Heart right ventricle (tissue), 16 donors: ENCODE results near the gene BMP3. TPM values are rescaled to one million over a fixed set of nuclear protein-coding genes. Genes with fewer than 3 reads are reported as not detected.

Source experiments
- ATAC-seq, 8 donors: fragments of 200-7000 bp; cut with Tn5 transposase; one replicate each; pipeline ENCODE4 v1.9.1; 2020; ENCODE audit warnings: mild to moderate bottlenecking in 8 of 8, moderate library complexity in 8 of 8, moderate number of reproducible peaks in 1 of 8
- DNase-seq, 2 donors: peaks; one replicate each; pipeline ENCODE4 v3.0.0-alpha.2; 2020
- H3K27ac ChIP-seq, 10 donors: fragments of 200-600 bp; sonication (generic) in 2 of 10; one replicate each; pipeline versions ENCODE4 v1.5.0 to v1.8.0; 2020 to 2022; ENCODE audit warnings: mild to moderate bottlenecking in 3 of 10
- H3K27me3 ChIP-seq, 7 donors: fragments of 200-600 bp; one replicate each; pipeline ENCODE4 v1.8.0; 2021 to 2022; ENCODE audit warnings: mild to moderate bottlenecking in 2 of 7
- H3K36me3 ChIP-seq, 9 donors: fragments of 200-600 bp; sonication (generic) in 1 of 9; one replicate each; pipeline versions ENCODE4 v1.5.0 to v1.8.0; 2020 to 2022; ENCODE audit warnings: mild to moderate bottlenecking in 2 of 9
- H3K4me1 ChIP-seq, 9 donors: fragments of 200-600 bp; sonication (generic) in 1 of 9; one replicate each; pipeline versions ENCODE4 v1.5.0 to v1.8.0; 2020 to 2022; ENCODE audit warnings: mild to moderate bottlenecking in 4 of 9
- H3K4me3 ChIP-seq, 10 donors: fragments of 200-600 bp; sonication (generic) in 2 of 10; one replicate each; pipeline versions ENCODE4 v1.5.0 to v1.8.0; 2020 to 2022; ENCODE audit warnings: mild to moderate bottlenecking in 7 of 10, moderate library complexity in 2 of 10
- H3K9me3 ChIP-seq, 11 donors: fragments of 200-600 bp in 10 of 11; sonication (generic) in 2 of 11; one replicate each; pipeline versions ENCODE4 v1.5.0 to v1.8.0; 2013 to 2022; ENCODE audit warnings: mild to moderate bottlenecking in 2 of 11, control low read depth in 1 of 11, moderate library complexity in 1 of 11
- WGBS, 2 donors: extraction: QIAGEN DNeasy Blood & Tissue Kit; methylation state at CpG; one replicate each; pipeline ENCODE4 v1.1.7; 2013; ENCODE audit warnings: inconsistent platforms in 1 of 2; 5-methylcytosine and 5-hydroxymethylcytosine counted together
- intact Hi-C, 10 donors: fragments of 100-400 bp; cut with DNase I; formaldehyde crosslinking; loops; one replicate each; pipeline versions ENCODE4 v1.11.1 to v1.14.2; 2022
- polyA plus RNA-seq, 2 donors: library from polyadenylated mRNA; stranded (reverse); fragments of 200-250 nt; gene quantifications; one replicate each; pipeline ENCODE4 v1.2.3, GENCODE V29; 2013
- total RNA-seq, 10 donors: library from RNA; stranded (reverse); fragmentation: NEBNext Ultra II Directional in 3 of 10; extraction: Animal tissue kit (Norgen Biotek cat#: 25700) in 3 of 10; gene quantifications; one replicate each; pipeline versions ENCODE4 v1.2.1 to v1.2.4, GENCODE V29; 2021 to 2023
- TF ChIP-seq, protein P1 (sequence below), 9 donors: fragments of 200-600 bp; sonication (generic) in 2 of 9; IDR thresholded peaks; one replicate each; pipeline versions ENCODE4 v1.5.0 to v1.8.0; 2021 to 2022; ENCODE audit warnings: antibody characterized with exemption in 9 of 9, mild to moderate bottlenecking in 5 of 9, moderate library complexity in 1 of 9
- donor health status: Arrhythmogenic right ventricular cardiomyopathy.
- donor health status: ischemic (EF 13 %, LVEDD 7.1; RV severe dilation, severe dysfunction).
- donor health status: healthy with polysubstance abuse.
- donor health status: DM: no; HTN: yes; CAD: no.
- donor health status: DM: no; HTN: no; CAD: no.
- donor health status: ischemic (EF 25% LVEDD 6.9; RV normal size, moderate dysfunction).
- donor health status: ischemic (EF 25% LVEDD 5.7; RV mildly dilated, moderate dysfunction).
- donor health status: healthy.
- donor health status: DM: yes; HTN: yes; CAD: no.
- donor health status: Ischemic cardiomyopathy.
- donor health status: ischemic (EF 35%, LVEDD 5.7; RV mildly dilated, moderate dysfunction).
- donor health status: nonischemic (EF 11% LVEDD 7.7; RV severe dilation, severe dysfunction).
- donor health status: DM: yes; HTN: yes; CAD: no.
- donor health status: PGD.
- donor health status: ischemic (EF 29% LVEDD 5.4; RV normal size, mild dysfunction).
- donor health status: nonischemic (EF 23%, LVEDD 6.1; RV moderate dilation, normal function).

BMP3 gene
- total and polyA plus RNA-seq, 12 donors = 0.12 TPM; not detected in 11

- H3K36me3 ChIP-seq = no peaks in the 10 kb centered on the region
Observed at GRCh38 chr4:81096566-81096965, 66.1 kb downstream of the BMP3 start.

GRCh38 chr4:81102107-81102506 lies 71.6 kb downstream of the BMP3 start:
- Histone ChIP-seq H3K27ac (no peak overlapping the region), H3K4me1 (no peaks in the 10 kb centered on the region), H3K36me3 (no peaks in the 10 kb centered on the region), H3K27me3 (no peaks in the 10 kb centered on the region), H3K4me3 (no peak overlapping the region), H3K9me3 (peaks cover 0 to 11% (median 0%) of the 10 kb centered on the region in 11 donors)
- intact Hi-C loops = no loop called here
- ATAC-seq (no peak), DNase-seq (no peak)
- TF ChIP-seq, protein P1, sequence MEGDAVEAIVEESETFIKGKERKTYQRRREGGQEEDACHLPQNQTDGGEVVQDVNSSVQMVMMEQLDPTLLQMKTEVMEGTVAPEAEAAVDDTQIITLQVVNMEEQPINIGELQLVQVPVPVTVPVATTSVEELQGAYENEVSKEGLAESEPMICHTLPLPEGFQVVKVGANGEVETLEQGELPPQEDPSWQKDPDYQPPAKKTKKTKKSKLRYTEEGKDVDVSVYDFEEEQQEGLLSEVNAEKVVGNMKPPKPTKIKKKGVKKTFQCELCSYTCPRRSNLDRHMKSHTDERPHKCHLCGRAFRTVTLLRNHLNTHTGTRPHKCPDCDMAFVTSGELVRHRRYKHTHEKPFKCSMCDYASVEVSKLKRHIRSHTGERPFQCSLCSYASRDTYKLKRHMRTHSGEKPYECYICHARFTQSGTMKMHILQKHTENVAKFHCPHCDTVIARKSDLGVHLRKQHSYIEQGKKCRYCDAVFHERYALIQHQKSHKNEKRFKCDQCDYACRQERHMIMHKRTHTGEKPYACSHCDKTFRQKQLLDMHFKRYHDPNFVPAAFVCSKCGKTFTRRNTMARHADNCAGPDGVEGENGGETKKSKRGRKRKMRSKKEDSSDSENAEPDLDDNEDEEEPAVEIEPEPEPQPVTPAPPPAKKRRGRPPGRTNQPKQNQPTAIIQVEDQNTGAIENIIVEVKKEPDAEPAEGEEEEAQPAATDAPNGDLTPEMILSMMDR (IDR thresholded peaks at IDR 0.05) = no peak

More at GRCh38 chr4:81096566-81096965, 66.1 kb downstream of the BMP3 start:
- WGBS, 2 donors = 83 to 87% methylated on average over 1 of the region's 1 CpG
- DNase-seq (no peak), ATAC-seq (no peak)
- H3K27me3 ChIP-seq = no peaks in the 10 kb centered on the region
- H3K9me3 ChIP-seq = peaks cover 0 to 17% (median 0%) of the 10 kb centered on the region in 11 donors
- TF ChIP-seq, protein P1 (IDR thresholded peaks at IDR 0.05) = no peak
- H3K27ac ChIP-seq = no peak overlapping the region
- peaks cover 0 to 3% (median 0%) of the 10 kb centered on the region in 9 donors for H3K4me1 ChIP-seq
- intact Hi-C loops = no loop called here
- no peak overlapping the region for H3K4me3 ChIP-seq

GRCh38 chr4:81106150-81106549 lies 75.6 kb downstream of the BMP3 start:
- no peaks in the 10 kb centered on the region for H3K9me3 ChIP-seq
- H3K27me3 ChIP-seq = no peaks in the 10 kb centered on the region
- 77 to 78% methylated on average over 4 of the region's 4 CpGs for WGBS, 2 donors
- DNase-seq = no peak
- ATAC-seq = no peak
- no peak overlapping the region for H3K4me3 ChIP-seq
- H3K36me3 ChIP-seq = no peaks in the 10 kb centered on the region
- intact Hi-C loops = no loop called here
- TF ChIP-seq, protein P1 (IDR thresholded peaks at IDR 0.05) = no peak
- no peaks in the 10 kb centered on the region for H3K4me1 ChIP-seq
- H3K27ac ChIP-seq = no peak overlapping the region

Other genes with a start within 250 kb of the BMP3 start
- gene PRKG2, start 184.5 kb downstream of the BMP3 start, total RNA-seq = under 1 TPM in 3 of 10 donors, not detected in 7; 0.17 to 0.51 (median 0.20) TPM
- not detected for gene PRKG2, start 184.5 kb downstream of the BMP3 start, polyA plus RNA-seq